ENCODE measurements around the gene SERPINA1.

SERPINA1 gene

GRCh38 chr14:94382716-94383596, 5.4 kb downstream of the SERPINA1 start:
- no peak for DNase-seq (ENCODE audit: low spot score)

GRCh38 chr14:94382099-94382715, 6.2 kb downstream of the SERPINA1 start:
- DNase-seq (ENCODE audit: low spot score): no peak

- no peak for DNase-seq (ENCODE audit: low spot score)
These were observed 7.0 kb downstream of the SERPINA1 start for GRCh38 chr14:94381149-94382030.

- no peak for DNase-seq (ENCODE audit: low spot score)
These were observed 7.9 kb downstream of the SERPINA1 start for GRCh38 chr14:94380225-94381148.

GRCh38 chr14:94379291-94380224, 8.8 kb downstream of the SERPINA1 start:
- DNase-seq (ENCODE audit: low spot score): no peak

- DNase-seq (ENCODE audit: low spot score): no peak
These were observed 9.7 kb downstream of the SERPINA1 start for GRCh38 chr14:94378527-94379290.

- no peak for DNase-seq (ENCODE audit: low spot score)
These were observed 10.4 kb downstream of the SERPINA1 start for GRCh38 chr14:94377866-94378470.

GRCh38 chr14:94376976-94377865, 11.2 kb downstream of the SERPINA1 start:
- DNase-seq (ENCODE audit: low spot score): no peak

GRCh38 chr14:94376108-94376975, 12.1 kb downstream of the SERPINA1 start:
- no peak for DNase-seq (ENCODE audit: low spot score)

- DNase-seq (ENCODE audit: low spot score): no peak
These were observed 12.8 kb downstream of the SERPINA1 start for GRCh38 chr14:94375552-94376107.

GRCh38 chr14:94374749-94375260, 13.6 kb downstream of the SERPINA1 start:
- no peak for DNase-seq (ENCODE audit: low spot score)

GRCh38 chr14:94374116-94374515, 14.3 kb downstream of the SERPINA1 start:
- no peak for DNase-seq (ENCODE audit: low spot score)

- DNase-seq (ENCODE audit: low spot score): no peak
These were observed 14.7 kb downstream of the SERPINA1 start for GRCh38 chr14:94373708-94374107.

GRCh38 chr14:94372021-94372605, 16.3 kb downstream of the SERPINA1 start:
- DNase-seq (ENCODE audit: low spot score): no peak

- DNase-seq (ENCODE audit: low spot score): no peak
These were observed 17.9 kb downstream of the SERPINA1 start for GRCh38 chr14:94370524-94370910.

Measured in HuH-7.5 (cell line).